Measurements from ENCODE around the gene RPS6KA5.

DNA sequence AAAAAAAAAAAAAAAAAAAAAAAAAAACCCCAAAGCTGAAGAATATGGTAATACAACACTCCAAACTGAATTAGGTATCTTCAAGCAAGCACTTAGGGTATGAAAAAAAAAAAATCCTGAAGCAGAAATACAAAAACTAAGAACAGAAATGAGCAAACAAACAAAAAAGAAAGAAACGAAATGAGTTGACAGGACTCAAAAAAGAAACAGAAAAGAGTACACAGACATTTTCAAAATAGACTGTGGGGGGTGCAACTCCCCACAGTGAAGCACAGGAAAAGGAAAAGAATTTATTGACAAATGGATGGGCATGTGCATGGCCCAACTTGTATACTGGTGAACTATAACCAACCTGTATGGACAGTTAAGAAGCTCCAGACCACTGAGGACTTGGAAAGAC lies 24.6 kb downstream of the RPS6KA5 start:
- TF ChIP-seq, protein P1, sequence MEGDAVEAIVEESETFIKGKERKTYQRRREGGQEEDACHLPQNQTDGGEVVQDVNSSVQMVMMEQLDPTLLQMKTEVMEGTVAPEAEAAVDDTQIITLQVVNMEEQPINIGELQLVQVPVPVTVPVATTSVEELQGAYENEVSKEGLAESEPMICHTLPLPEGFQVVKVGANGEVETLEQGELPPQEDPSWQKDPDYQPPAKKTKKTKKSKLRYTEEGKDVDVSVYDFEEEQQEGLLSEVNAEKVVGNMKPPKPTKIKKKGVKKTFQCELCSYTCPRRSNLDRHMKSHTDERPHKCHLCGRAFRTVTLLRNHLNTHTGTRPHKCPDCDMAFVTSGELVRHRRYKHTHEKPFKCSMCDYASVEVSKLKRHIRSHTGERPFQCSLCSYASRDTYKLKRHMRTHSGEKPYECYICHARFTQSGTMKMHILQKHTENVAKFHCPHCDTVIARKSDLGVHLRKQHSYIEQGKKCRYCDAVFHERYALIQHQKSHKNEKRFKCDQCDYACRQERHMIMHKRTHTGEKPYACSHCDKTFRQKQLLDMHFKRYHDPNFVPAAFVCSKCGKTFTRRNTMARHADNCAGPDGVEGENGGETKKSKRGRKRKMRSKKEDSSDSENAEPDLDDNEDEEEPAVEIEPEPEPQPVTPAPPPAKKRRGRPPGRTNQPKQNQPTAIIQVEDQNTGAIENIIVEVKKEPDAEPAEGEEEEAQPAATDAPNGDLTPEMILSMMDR (IDR thresholded peaks at IDR 0.05 in 8 of 11, conservative IDR thresholded peaks at IDR 0.05 in 3 of 11): no peak
- no peak for TF ChIP-seq POLR2A (IDR thresholded peaks at IDR 0.05)
- no peak for TF ChIP-seq POLR2AphosphoS5 (IDR thresholded peaks at IDR 0.05)
